Activated CD4-positive, alpha-beta T cell treated with anti-CD3 and anti-CD28 coated beads for 24 hours (primary cell): ENCODE measurements around the gene NFIB.
A peak's percentile ranks its signal among the peaks of the same experiment; 100 is the strongest.

ENCODE experiments used
- DNase-seq, 2 donors: peaks; one replicate each; pipeline ENCODE4 v3.0.0-alpha.2; 2020; ENCODE audit warnings: low read depth in 2 of 2

NFIB gene

GRCh38 chr9:14345354-14346230, 31.7 kb upstream of the NFIB start:
- DNase-seq, result no peak

GRCh38 chr9:14344941-14345353, 31.0 kb upstream of the NFIB start:
- no peak for DNase-seq

- DNase-seq, result no peak
These were observed 30.1 kb upstream of the NFIB start for GRCh38 chr9:14344053-14344524.

GRCh38 chr9:14343261-14344031, 29.5 kb upstream of the NFIB start:
- no peak for DNase-seq

GRCh38 chr9:14342736-14343135, 28.8 kb upstream of the NFIB start:
- no peak for DNase-seq

- DNase-seq, result no peak
These were observed 27.6 kb upstream of the NFIB start for GRCh38 chr9:14341437-14342122.

GRCh38 chr9:14340994-14341393, 27.1 kb upstream of the NFIB start:
- DNase-seq, result no peak

- DNase-seq, result no peak
These were observed 26.4 kb upstream of the NFIB start for GRCh38 chr9:14340219-14340873.

GRCh38 chr9:14339746-14340145, 25.8 kb upstream of the NFIB start:
- DNase-seq, result no peak

GRCh38 chr9:14337615-14338014, 23.7 kb upstream of the NFIB start:
- no peak for DNase-seq

- no peak for DNase-seq
These were observed 22.3 kb upstream of the NFIB start for GRCh38 chr9:14336244-14336643.

GRCh38 chr9:14331120-14331519, 17.2 kb upstream of the NFIB start:
- DNase-seq, result no peak

- no peak for DNase-seq
These were observed 13.1 kb upstream of the NFIB start for GRCh38 chr9:14327036-14327435.

- DNase-seq, result no peak
These were observed 12.4 kb upstream of the NFIB start for GRCh38 chr9:14326264-14326826.

GRCh38 chr9:14325147-14325546, 11.2 kb upstream of the NFIB start:
- no peak for DNase-seq

- DNase-seq, result no peak
These were observed 10.2 kb upstream of the NFIB start for GRCh38 chr9:14323985-14324650.

- DNase-seq, result no peak
These were observed 9.4 kb upstream of the NFIB start for GRCh38 chr9:14323083-14323971.

- DNase-seq, result peak; percentile 53 to 67
These were observed 8.5 kb upstream of the NFIB start for GRCh38 chr9:14322211-14323082.
